ENCODE results near the gene CLEC16A.

CLEC16A gene

DNA sequence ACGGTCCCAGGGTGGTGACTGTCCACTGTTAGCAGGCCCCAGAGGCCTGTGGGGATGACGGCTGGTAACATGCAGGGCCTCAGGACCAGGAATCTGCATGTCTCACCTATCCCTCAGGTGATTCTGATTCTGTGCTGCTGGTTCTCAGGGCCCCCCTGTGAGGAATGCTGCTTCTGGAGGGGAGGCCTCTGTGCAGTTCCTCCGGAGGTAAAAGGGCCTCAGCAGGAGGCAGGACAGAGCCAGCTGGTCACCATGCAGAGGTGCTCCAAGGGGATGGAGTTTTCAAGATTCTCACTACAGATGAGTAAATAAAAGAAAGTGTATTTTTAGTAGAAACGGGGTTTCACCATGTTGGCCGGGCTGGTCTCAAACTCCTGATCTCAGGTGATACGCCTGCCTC, 33.8 kb downstream of the CLEC16A start:
- DNase-seq: no peak
- Histone ChIP-seq H3K18ac (ENCODE audit: low read length) (no peak overlapping the region), H2AK5ac (ENCODE audit: low read length) (no peak overlapping the region), H3K4me2 (ENCODE audit: low read length) (no peak overlapping the region), H3K79me2 (ENCODE audit: control insufficient read depth, insufficient read depth, low read length) (no peaks in the 10 kb centered on the region), H3K56ac (ENCODE audit: low read length) (peak overlapping the region; percentile 30), H2BK5ac (ENCODE audit: low read length) (no peak overlapping the region), H3K36me3 (ENCODE audit: control insufficient read depth, insufficient read depth, low read length) (no peaks in the 10 kb centered on the region), H3K79me1 (ENCODE audit: low read length) (no peaks in the 10 kb centered on the region), H2BK15ac (replicated peaks; ENCODE audit: low read depth) (no peak overlapping the region), H4K8ac (ENCODE audit: low read depth, low read length) (no peak overlapping the region), H3K27ac (ENCODE audit: low read depth, low read length) (no peak overlapping the region), H2BK120ac (ENCODE audit: low read depth, low read length) (no peak overlapping the region), H3K27me3 (ENCODE audit: insufficient read depth, low read length, poor library complexity) (no peaks in the 10 kb centered on the region), H3K4me1 (ENCODE audit: control insufficient read depth, low read depth, low read length) (no peaks in the 10 kb centered on the region), H4K5ac (ENCODE audit: low read length) (no peak overlapping the region), H3K4me3 (ENCODE audit: low read length) (no peak overlapping the region), H3K23ac (ENCODE audit: low read length) (no peak overlapping the region), H3K9ac (ENCODE audit: low read length) (no peak overlapping the region), H3K4ac (ENCODE audit: low read depth, low read length) (no peak overlapping the region)
- no CpG with 5 or more reads among the region's 6 CpGs for WGBS (ENCODE audit: extremely low coverage, insufficient coverage, low lambda C conversion rate)

DNA sequence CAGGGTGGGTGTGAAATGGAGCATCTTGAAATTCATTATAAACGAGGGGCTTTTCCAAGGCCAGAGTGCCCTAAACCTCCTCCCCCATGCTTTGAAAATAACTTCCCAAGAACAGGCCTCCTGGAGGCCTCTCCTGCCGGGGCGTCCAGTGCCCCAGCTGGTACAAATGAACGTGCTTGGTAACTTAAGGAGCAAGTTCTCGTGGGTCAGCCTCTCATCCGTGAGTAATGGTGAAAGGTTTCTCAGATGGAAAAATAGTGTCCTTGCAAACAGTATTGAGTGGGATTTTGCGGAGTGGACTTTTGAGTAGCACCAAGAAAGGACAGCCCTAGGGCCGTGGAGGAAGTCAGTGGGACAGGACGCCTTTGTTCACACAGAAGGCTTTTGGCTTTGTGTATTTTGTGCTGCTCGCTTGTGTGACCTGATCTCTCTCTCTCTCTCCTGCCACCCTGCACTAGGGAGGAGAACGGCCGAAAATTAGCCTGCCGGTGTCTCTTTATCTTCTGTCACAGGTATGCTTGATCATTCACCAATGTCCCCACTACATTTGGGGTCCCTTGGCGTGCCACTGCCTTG, 34.6 kb downstream of the CLEC16A start:
- no peak overlapping the region for H2BK15ac ChIP-seq (replicated peaks; ENCODE audit: low read depth)
- H3K4ac ChIP-seq (ENCODE audit: low read depth, low read length): peak overlapping the region; percentile 20
- no peak overlapping the region for H4K5ac ChIP-seq (ENCODE audit: low read length)
- no peak overlapping the region for H3K27ac ChIP-seq (ENCODE audit: low read depth, low read length)
- H3K23ac ChIP-seq (ENCODE audit: low read length): no peak overlapping the region
- no peak overlapping the region for H4K8ac ChIP-seq (ENCODE audit: low read depth, low read length)
- WGBS (ENCODE audit: extremely low coverage, insufficient coverage, low lambda C conversion rate): no CpG with 5 or more reads among the region's 14 CpGs
- H3K9ac ChIP-seq (ENCODE audit: low read length): no peak overlapping the region
- no peak overlapping the region for H2BK120ac ChIP-seq (ENCODE audit: low read depth, low read length)
- H3K79me2 ChIP-seq (ENCODE audit: control insufficient read depth, insufficient read depth, low read length): no peaks in the 10 kb centered on the region
- H3K4me1 ChIP-seq (ENCODE audit: control insufficient read depth, low read depth, low read length): no peaks in the 10 kb centered on the region
- no peak overlapping the region for H3K4me3 ChIP-seq (ENCODE audit: low read length)
- no peak overlapping the region for H2BK5ac ChIP-seq (ENCODE audit: low read length)
- H3K36me3 ChIP-seq (ENCODE audit: control insufficient read depth, insufficient read depth, low read length): no peaks in the 10 kb centered on the region
- H3K18ac ChIP-seq (ENCODE audit: low read length): no peak overlapping the region
- H3K79me1 ChIP-seq (ENCODE audit: low read length): no peaks in the 10 kb centered on the region
- DNase-seq: no peak
- H3K56ac ChIP-seq (ENCODE audit: low read length): peak overlapping the region; percentile 38
- no peaks in the 10 kb centered on the region for H3K27me3 ChIP-seq (ENCODE audit: insufficient read depth, low read length, poor library complexity)
- no peak overlapping the region for H2AK5ac ChIP-seq (ENCODE audit: low read length)
- H3K4me2 ChIP-seq (ENCODE audit: low read length): no peak overlapping the region

DNA sequence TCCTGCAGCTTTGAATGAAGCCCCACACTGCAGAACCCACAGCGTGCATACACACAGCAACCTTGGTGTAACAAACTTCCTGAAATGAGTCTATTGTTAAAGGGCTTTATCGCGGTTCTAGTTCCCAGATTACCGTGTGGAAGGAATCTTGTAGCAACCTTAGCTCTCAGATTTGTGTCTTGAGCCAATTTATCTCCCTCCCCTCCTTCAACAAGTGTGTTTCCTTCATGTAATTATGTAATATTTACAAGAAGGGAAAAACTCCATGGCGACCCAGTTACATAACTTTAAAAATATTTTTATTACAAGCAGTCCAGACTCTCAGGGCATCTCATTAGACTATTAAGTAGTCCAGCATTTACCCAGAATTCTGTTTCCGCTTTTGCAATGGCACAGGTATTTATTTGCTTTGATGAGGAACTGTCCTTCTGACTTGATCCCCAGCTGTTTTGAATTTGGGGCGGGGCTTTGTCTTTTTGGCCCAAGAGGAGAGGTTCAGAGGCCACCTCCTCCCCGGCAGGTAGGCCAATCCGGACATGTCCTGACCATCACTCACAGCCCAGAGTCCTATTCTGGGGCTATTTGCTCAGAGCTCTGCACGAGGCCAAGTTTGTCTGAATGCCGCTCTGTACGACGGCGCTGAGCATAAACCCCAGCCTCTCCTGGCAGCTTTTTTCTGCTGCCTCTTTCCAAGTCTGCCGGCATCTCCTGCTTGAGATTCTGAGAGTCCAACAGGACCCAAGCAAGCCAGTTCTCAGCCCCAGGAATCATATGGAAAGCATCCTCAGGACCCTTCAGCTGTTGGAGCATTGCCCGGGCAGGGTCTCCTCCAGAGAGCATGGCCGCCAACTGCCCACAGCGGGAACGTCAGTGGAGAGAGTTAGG, 35.6 kb downstream of the CLEC16A start:
- no peak for DNase-seq
- Histone ChIP-seq H3K79me1 (ENCODE audit: low read length) (no peaks in the 10 kb centered on the region), H3K4me1 (ENCODE audit: control insufficient read depth, low read depth, low read length) (no peaks in the 10 kb centered on the region), H3K79me2 (ENCODE audit: control insufficient read depth, insufficient read depth, low read length) (no peaks in the 10 kb centered on the region), H3K4me3 (ENCODE audit: low read length) (no peak overlapping the region), H3K27me3 (ENCODE audit: insufficient read depth, low read length, poor library complexity) (no peaks in the 10 kb centered on the region), H3K4ac (ENCODE audit: low read depth, low read length) (no peak overlapping the region), H3K23ac (ENCODE audit: low read length) (no peak overlapping the region), H4K8ac (ENCODE audit: low read depth, low read length) (no peak overlapping the region), H2AK5ac (ENCODE audit: low read length) (no peak overlapping the region), H2BK120ac (ENCODE audit: low read depth, low read length) (no peak overlapping the region), H2BK15ac (replicated peaks; ENCODE audit: low read depth) (no peak overlapping the region), H3K36me3 (ENCODE audit: control insufficient read depth, insufficient read depth, low read length) (no peaks in the 10 kb centered on the region), H3K9ac (ENCODE audit: low read length) (no peak overlapping the region), H3K4me2 (ENCODE audit: low read length) (no peak overlapping the region), H3K27ac (ENCODE audit: low read depth, low read length) (no peak overlapping the region), H3K18ac (ENCODE audit: low read length) (no peak overlapping the region), H3K56ac (ENCODE audit: low read length) (no peak overlapping the region), H4K5ac (ENCODE audit: low read length) (no peak overlapping the region), H2BK5ac (ENCODE audit: low read length) (no peak overlapping the region)
- WGBS (ENCODE audit: extremely low coverage, insufficient coverage, low lambda C conversion rate): no CpG with 5 or more reads among the region's 19 CpGs

DNA sequence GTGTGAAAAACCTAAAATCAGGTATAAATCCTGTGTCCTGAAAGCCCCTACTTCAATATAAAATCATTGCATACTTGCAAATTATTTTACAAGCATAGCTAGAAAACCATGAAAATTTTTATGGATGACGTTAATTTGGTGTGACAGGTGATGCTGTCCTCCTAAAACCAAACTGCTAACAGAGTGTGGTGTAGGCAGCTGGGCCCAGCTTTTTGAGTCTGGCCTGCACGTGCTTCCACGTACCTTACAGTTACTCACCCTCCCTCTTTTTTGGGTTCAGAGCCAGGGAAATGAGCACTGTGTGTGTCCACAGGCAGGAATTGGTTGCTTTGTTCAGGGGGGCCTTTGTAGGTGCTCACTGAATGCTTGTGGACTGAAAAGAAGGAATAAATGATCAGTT, 36.4 kb downstream of the CLEC16A start:
- no peak overlapping the region for H3K4me3 ChIP-seq (ENCODE audit: low read length)
- no peak overlapping the region for H3K23ac ChIP-seq (ENCODE audit: low read length)
- no peak overlapping the region for H3K4ac ChIP-seq (ENCODE audit: low read depth, low read length)
- H3K79me1 ChIP-seq (ENCODE audit: low read length): no peaks in the 10 kb centered on the region
- DNase-seq: no peak
- H2AK5ac ChIP-seq (ENCODE audit: low read length): no peak overlapping the region
- no peak overlapping the region for H4K8ac ChIP-seq (ENCODE audit: low read depth, low read length)
- no peak overlapping the region for H3K18ac ChIP-seq (ENCODE audit: low read length)
- no peaks in the 10 kb centered on the region for H3K79me2 ChIP-seq (ENCODE audit: control insufficient read depth, insufficient read depth, low read length)
- H3K4me1 ChIP-seq (ENCODE audit: control insufficient read depth, low read depth, low read length): no peaks in the 10 kb centered on the region
- H3K9ac ChIP-seq (ENCODE audit: low read length): no peak overlapping the region
- H3K27ac ChIP-seq (ENCODE audit: low read depth, low read length): no peak overlapping the region
- no peak overlapping the region for H2BK5ac ChIP-seq (ENCODE audit: low read length)
- H2BK120ac ChIP-seq (ENCODE audit: low read depth, low read length): no peak overlapping the region
- H2BK15ac ChIP-seq (replicated peaks; ENCODE audit: low read depth): no peak overlapping the region
- no CpG with 5 or more reads among the region's 3 CpGs for WGBS (ENCODE audit: extremely low coverage, insufficient coverage, low lambda C conversion rate)
- H3K4me2 ChIP-seq (ENCODE audit: low read length): no peak overlapping the region
- no peak overlapping the region for H3K56ac ChIP-seq (ENCODE audit: low read length)
- no peak overlapping the region for H4K5ac ChIP-seq (ENCODE audit: low read length)
- H3K27me3 ChIP-seq (ENCODE audit: insufficient read depth, low read length, poor library complexity): no peaks in the 10 kb centered on the region
- H3K36me3 ChIP-seq (ENCODE audit: control insufficient read depth, insufficient read depth, low read length): no peaks in the 10 kb centered on the region

DNA sequence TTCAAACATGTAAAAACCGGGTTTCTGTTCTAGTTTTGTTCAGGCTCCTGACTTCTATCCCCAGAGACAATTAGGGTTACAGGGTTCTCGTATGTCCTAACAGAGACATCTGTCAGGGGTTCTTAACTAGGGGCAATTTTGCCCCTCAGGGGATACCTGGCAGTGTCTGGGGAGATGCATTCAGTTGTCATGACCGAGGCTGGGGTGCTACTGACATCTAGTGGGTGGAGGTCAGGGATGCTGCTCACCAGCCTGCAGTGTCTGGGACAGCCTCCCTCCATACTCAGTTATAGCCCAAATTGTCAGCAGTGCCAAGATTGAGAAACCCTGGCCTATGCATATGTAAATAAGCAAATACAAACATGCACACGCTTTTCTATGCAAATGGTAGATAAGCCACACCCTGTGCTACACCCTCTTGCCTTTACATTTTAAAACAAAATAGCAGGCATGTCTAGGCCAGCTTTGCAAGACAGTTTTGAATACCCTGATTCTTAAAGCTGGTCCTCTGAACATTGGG, 37.4 kb downstream of the CLEC16A start:
- no peaks in the 10 kb centered on the region for H3K79me2 ChIP-seq (ENCODE audit: control insufficient read depth, insufficient read depth, low read length)
- H3K79me1 ChIP-seq (ENCODE audit: low read length): no peaks in the 10 kb centered on the region
- H3K4ac ChIP-seq (ENCODE audit: low read depth, low read length): no peak overlapping the region
- H3K23ac ChIP-seq (ENCODE audit: low read length): no peak overlapping the region
- no peak overlapping the region for H4K8ac ChIP-seq (ENCODE audit: low read depth, low read length)
- no peak overlapping the region for H2AK5ac ChIP-seq (ENCODE audit: low read length)
- no peak overlapping the region for H3K27ac ChIP-seq (ENCODE audit: low read depth, low read length)
- no peak overlapping the region for H3K56ac ChIP-seq (ENCODE audit: low read length)
- H3K27me3 ChIP-seq (ENCODE audit: insufficient read depth, low read length, poor library complexity): no peaks in the 10 kb centered on the region
- no peaks in the 10 kb centered on the region for H3K36me3 ChIP-seq (ENCODE audit: control insufficient read depth, insufficient read depth, low read length)
- no peaks in the 10 kb centered on the region for H3K4me1 ChIP-seq (ENCODE audit: control insufficient read depth, low read depth, low read length)
- no peak overlapping the region for H2BK5ac ChIP-seq (ENCODE audit: low read length)
- DNase-seq: peak; percentile 65
- WGBS (ENCODE audit: extremely low coverage, insufficient coverage, low lambda C conversion rate): no CpG with 5 or more reads among the region's 4 CpGs
- H2BK120ac ChIP-seq (ENCODE audit: low read depth, low read length): no peak overlapping the region
- H3K18ac ChIP-seq (ENCODE audit: low read length): no peak overlapping the region
- no peak overlapping the region for H4K5ac ChIP-seq (ENCODE audit: low read length)
- H2BK15ac ChIP-seq (replicated peaks; ENCODE audit: low read depth): no peak overlapping the region
- H3K4me2 ChIP-seq (ENCODE audit: low read length): no peak overlapping the region
- no peak overlapping the region for H3K9ac ChIP-seq (ENCODE audit: low read length)
- H3K4me3 ChIP-seq (ENCODE audit: low read length): no peak overlapping the region
